H1 (cell line): Measurements from ENCODE around the gene PACS1.
"Not testable (repeated sequence)": the region's sequence is repeated elsewhere in the genome, so short reads cannot be mapped to it uniquely, and the experiment has no call there.

Experiments used
- CEBPB ChIP-seq: IDR thresholded peaks from 2 replicates; pipeline ENCODE4 v1.6.1; 2012; ENCODE audit warnings: low read depth, low read length
- CREB1 ChIP-seq: IDR thresholded peaks from 2 replicates; pipeline ENCODE4 v1.6.1; 2012; ENCODE audit warnings: inconsistent platforms
- EZH2 ChIP-seq: fragments of 200-600 bp; sonication (generic); IDR thresholded peaks from 2 replicates; pipeline ENCODE4 v1.7.1; 2012; ENCODE audit warnings: low read depth, mild to moderate bottlenecking, moderate library complexity, low read length, inconsistent platforms; ENCODE audit not compliant: severe bottlenecking
- HDAC2 ChIP-seq, 2 experiments: fragments of 300-600 bp in 1 of 2; sonication (generic) in 1 of 2; IDR thresholded peaks; 2 replicates each; pipeline ENCODE4 v1.6.1; 2011 to 2012; ENCODE audit warnings: low read depth in 2 of 2, low read length in 2 of 2, mild to moderate bottlenecking in 2 of 2, moderate library complexity in 2 of 2, borderline replicate concordance in 1 of 2, inconsistent platforms in 1 of 2
- JUND ChIP-seq: IDR thresholded peaks from 2 replicates; pipeline ENCODE4 v1.6.1; 2011; ENCODE audit warnings: mild to moderate bottlenecking, improper control_type of control experiment, low read length
- POLR2A ChIP-seq, 2 experiments: IDR thresholded peaks; 1 replicate in 1 of 2; 2 replicates in 1 of 2; pipeline ENCODE4 v1.6.1; 2011; ENCODE audit warnings: low read depth in 2 of 2, low read length in 2 of 2, mild to moderate bottlenecking in 2 of 2; ENCODE audit errors: control extremely low read depth in 1 of 2
- RAD21 ChIP-seq, 2 experiments: IDR thresholded peaks in 1 of 2; conservative IDR thresholded peaks in 1 of 2; 2 replicates each; pipeline ENCODE4 v1.6.1; 2011; ENCODE audit warnings: low read depth in 2 of 2, low read length in 2 of 2, improper control_type of control experiment in 1 of 2, inconsistent platforms in 1 of 2, mild to moderate bottlenecking in 1 of 2, moderate library complexity in 1 of 2
- SIX5 ChIP-seq: IDR thresholded peaks from 2 replicates; pipeline ENCODE4 v1.6.1; 2011; ENCODE audit warnings: mild to moderate bottlenecking, low read depth, low read length
- SP1 ChIP-seq: IDR thresholded peaks from 2 replicates; pipeline ENCODE4 v1.6.1; 2011; ENCODE audit warnings: low read depth, low read length
- SP2 ChIP-seq: IDR thresholded peaks from 2 replicates; pipeline ENCODE4 v1.6.1; 2012; ENCODE audit warnings: mild to moderate bottlenecking, low read length, inconsistent platforms
- SRF ChIP-seq: IDR thresholded peaks from 2 replicates; pipeline ENCODE4 v1.6.1; 2011; ENCODE audit warnings: mild to moderate bottlenecking, low read depth, low read length, moderate library complexity
- TAF1 ChIP-seq: IDR thresholded peaks from 2 replicates; pipeline ENCODE4 v1.6.1; 2011; ENCODE audit warnings: mild to moderate bottlenecking, low read depth, low read length
- TF ChIP-seq, protein P1 (sequence below), 3 experiments: IDR thresholded peaks; 1 replicate in 2 of 3; 2 replicates in 1 of 3; pipeline versions ENCODE4 v1.5.1 to v1.6.1; 2011; ENCODE audit warnings: low read length in 3 of 3, mild to moderate bottlenecking in 3 of 3, inconsistent platforms in 2 of 3, low read depth in 1 of 3, moderate library complexity in 1 of 3; ENCODE audit not compliant: insufficient read depth in 1 of 3; ENCODE audit errors: control extremely low read depth in 1 of 3
- TF ChIP-seq, protein P2 (sequence below): IDR thresholded peaks from 2 replicates; pipeline ENCODE4 v1.6.1; 2011; ENCODE audit warnings: low read length, improper control_type of control experiment

DNA sequence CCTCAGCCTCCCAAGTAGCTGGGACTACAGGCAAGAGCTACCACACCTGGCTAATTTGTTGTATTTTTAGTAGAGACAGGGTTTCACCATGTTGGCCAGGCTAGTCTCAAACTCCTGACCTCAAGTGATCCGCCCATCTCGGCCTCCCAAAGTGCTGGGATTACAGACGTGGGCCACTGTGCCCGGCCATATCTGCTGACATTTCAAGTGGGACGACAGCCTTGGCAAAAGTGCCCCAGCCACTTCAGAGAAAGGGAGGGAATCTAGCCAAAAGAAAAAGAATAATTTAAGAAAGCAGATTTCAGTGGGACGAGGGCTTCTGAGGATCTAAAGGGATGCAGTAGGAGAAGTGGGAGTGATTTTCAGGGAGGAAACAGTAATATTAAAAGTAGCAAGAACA lies 183.0 kb downstream of the PACS1 start:
- TF ChIP-seq EZH2; POLR2A (IDR thresholded peaks at IDR 0.05; ENCODE audit: control extremely low read depth in 1 of 2, low read depth in 2 of 2, low read length in 2 of 2); JUND; CEBPB; TAF1; RAD21 (IDR thresholded peaks at IDR 0.05 in 1 of 2, conservative IDR thresholded peaks at IDR 0.05 in 1 of 2; ENCODE audit: low read depth in 2 of 2, low read length in 2 of 2); HDAC2 (IDR thresholded peaks at IDR 0.05; ENCODE audit: borderline replicate concordance in 1 of 2, low read depth in 2 of 2, low read length in 2 of 2); SIX5; SP1; SRF; SP2; CREB1: not testable (repeated sequence)
- TF ChIP-seq, protein P1, sequence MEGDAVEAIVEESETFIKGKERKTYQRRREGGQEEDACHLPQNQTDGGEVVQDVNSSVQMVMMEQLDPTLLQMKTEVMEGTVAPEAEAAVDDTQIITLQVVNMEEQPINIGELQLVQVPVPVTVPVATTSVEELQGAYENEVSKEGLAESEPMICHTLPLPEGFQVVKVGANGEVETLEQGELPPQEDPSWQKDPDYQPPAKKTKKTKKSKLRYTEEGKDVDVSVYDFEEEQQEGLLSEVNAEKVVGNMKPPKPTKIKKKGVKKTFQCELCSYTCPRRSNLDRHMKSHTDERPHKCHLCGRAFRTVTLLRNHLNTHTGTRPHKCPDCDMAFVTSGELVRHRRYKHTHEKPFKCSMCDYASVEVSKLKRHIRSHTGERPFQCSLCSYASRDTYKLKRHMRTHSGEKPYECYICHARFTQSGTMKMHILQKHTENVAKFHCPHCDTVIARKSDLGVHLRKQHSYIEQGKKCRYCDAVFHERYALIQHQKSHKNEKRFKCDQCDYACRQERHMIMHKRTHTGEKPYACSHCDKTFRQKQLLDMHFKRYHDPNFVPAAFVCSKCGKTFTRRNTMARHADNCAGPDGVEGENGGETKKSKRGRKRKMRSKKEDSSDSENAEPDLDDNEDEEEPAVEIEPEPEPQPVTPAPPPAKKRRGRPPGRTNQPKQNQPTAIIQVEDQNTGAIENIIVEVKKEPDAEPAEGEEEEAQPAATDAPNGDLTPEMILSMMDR (IDR thresholded peaks at IDR 0.05; ENCODE audit: control extremely low read depth in 1 of 3, insufficient read depth in 1 of 3, low read depth in 1 of 3, low read length in 3 of 3), result not testable (repeated sequence)
- TF ChIP-seq, protein P2, sequence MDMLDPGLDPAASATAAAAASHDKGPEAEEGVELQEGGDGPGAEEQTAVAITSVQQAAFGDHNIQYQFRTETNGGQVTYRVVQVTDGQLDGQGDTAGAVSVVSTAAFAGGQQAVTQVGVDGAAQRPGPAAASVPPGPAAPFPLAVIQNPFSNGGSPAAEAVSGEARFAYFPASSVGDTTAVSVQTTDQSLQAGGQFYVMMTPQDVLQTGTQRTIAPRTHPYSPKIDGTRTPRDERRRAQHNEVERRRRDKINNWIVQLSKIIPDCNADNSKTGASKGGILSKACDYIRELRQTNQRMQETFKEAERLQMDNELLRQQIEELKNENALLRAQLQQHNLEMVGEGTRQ, result not testable (repeated sequence)
